GM18873 (cell line): Measurements from ENCODE around the gene IKBIP.
"Not testable (repeated sequence)": the region's sequence is repeated elsewhere in the genome, so short reads cannot be mapped to it uniquely, and the experiment has no call there.

ENCODE experiments used
- ATAC-seq: cut with Tn5 transposase; IDR thresholded peaks from one replicate; pipeline ENCODE4 v1.9.1; 2021; ENCODE audit warnings: mild to moderate bottlenecking, moderate library complexity, moderate number of reproducible peaks; ENCODE audit not compliant: unreplicated experiment, low FRiP score

IKBIP gene, protein sequence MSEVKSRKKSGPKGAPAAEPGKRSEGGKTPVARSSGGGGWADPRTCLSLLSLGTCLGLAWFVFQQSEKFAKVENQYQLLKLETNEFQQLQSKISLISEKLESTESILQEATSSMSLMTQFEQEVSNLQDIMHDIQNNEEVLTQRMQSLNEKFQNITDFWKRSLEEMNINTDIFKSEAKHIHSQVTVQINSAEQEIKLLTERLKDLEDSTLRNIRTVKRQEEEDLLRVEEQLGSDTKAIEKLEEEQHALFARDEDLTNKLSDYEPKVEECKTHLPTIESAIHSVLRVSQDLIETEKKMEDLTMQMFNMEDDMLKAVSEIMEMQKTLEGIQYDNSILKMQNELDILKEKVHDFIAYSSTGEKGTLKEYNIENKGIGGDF

DNA sequence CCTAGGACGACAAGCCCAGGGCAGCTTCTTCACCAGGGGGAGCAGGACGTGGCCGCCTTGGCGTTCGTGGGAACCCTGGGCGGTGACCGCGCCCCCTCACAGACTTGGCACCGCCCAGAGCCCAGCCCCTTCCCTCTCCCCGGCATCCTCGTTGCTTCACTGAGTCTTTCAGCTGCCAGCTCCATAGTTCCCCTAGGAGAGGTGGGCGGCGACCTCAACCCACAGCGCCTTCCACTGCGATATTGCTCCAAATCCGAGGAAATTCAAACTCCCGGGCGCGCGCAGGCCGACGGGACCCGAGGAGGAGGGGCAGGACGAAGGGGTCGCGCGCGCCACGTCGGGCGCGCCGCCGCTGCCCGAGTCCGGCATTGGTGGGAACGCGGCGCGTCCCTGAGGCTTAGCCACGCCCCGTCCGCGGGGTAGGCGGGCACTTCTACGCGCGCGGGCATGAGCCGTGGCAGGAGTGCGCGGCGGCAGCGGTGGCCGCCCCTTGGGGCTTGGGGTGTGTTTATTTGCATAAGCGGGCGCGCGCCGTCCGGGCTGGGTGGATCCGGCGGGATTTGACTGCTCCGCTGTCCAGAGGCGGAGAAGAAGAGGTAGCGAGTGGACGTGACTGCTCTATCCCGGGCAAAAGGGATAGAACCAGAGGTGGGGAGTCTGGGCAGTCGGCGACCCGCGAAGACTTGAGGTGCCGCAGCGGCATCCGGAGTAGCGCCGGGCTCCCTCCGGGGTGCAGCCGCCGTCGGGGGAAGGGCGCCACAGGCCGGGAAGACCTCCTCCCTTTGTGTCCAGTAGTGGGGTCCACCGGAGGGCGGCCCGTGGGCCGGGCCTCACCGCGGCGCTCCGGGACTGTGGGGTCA is at the start of gene IKBIP, which contains the start of gene APAF1:
IKBIP (minus strand) TSS at position 77 of the 860 bp plus-strand sequence. CDS start 87 bp downstream, outside the sequence.
APAF1 (plus strand) TSS at position 579 of the 860 bp plus-strand sequence. CDS start 3,070 bp downstream, outside the sequence.
- ATAC-seq, result peak; percentile 85

DNA sequence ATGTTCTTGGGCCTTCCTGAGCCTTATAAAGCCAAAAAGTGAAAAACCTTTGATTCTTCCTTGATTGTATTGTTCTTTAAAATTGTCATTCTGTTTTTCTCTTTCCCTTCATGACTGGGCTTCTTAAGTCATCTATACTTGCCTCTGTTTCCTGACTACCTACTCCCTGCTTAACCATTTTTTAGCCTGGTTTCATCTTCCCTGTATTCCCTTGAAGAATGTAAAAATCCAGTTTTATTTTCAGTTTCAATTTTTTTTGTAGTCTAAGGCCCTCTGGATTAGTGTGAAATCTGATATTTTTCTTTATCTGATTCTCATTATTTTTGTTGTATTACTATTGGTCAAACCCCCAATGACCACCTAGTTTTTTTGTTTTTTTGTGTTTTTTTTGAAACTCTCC is 46.8 kb upstream of the IKBIP start:
- no peak for ATAC-seq

DNA sequence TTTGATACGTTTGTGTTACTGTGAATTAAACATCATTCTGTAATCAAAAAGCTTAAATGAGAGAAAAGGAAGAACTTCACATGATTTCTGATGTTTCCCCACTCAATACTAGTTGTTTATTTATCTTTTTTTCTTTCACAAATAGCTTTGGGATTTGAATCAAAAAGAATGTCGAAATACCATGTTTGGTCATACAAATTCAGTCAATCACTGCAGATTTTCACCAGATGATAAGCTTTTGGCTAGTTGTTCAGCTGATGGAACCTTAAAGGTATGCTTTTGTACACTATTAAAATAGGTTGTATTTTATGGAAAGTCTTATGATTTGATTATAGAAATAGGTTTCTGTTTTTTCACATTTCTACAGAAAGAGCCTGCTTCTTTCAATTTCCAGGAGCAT is 42.0 kb upstream of the IKBIP start:
- no peak for ATAC-seq

DNA sequence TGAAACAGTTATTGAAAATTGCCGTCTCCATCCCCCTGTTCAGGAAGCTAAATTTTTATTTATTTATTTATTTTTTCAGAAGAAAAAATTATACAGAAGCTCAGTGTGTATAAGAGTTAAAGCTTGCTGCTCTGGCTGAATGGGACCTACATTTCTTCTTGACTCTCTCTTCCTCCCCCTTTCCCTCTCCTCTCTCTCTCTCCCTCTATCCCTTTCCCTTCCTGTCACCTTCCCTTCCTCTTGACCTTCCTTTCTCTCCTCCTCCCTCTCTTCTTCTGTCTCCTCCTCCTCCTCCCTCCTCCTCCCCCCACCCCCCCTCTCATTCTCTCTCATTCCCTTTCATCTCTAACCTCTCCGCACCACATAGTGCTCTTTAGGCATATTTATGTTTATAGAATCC is 39.6 kb upstream of the IKBIP start:
- ATAC-seq, result no peak

DNA sequence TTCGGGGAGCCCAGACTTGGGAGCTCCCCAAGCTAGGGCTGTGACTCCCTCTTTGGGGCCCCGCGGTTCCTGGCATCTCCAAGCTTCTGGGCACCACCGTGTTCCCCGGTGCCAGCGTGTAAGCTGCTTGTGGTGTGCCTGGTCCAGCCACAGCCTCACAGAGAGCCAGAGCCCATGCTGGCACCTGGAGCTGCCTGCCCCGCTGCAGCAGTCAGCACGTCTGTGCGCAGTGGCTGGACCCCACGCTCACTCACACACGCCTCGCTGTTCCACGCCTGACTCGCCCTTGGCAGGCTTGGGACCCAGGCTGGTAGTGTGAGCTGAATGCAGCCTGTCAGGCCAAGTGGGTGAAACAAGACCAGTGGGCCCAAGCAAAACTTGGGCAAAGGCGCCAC is 35.0 kb upstream of the IKBIP start:
- ATAC-seq, result no peak

DNA sequence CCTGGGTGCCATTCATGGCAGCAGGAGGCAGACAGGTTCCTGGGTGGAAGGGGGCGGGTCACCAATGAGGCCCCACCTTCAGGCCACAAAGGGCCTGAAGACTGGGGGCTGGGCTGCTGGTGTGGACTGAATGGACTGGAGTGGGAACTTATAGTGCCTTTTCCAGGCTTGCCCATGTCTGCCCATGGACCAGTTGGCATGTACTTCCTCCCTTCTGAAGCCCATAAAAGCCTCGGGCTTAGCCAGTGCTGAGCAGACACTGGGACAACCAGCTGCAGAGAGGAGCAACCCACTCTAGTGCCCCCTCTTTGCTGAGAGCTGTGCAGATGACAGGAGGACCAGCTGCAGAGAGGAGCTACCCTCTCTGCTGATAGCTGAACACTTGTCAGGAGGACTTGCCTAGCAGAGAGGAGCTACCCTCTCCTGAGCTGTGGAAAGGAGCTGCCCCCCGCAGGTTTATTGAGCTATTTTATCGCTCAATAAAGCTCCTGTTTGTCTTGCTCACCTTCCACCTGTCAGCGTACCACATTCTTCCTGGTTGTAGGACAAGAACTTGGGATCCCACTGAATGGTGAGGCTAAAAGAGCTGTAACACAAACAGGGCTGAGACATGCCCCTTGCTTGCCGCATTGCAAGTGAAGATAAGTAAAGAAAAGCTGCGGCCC is 34.5 kb upstream of the IKBIP start:
- ATAC-seq, result no peak

DNA sequence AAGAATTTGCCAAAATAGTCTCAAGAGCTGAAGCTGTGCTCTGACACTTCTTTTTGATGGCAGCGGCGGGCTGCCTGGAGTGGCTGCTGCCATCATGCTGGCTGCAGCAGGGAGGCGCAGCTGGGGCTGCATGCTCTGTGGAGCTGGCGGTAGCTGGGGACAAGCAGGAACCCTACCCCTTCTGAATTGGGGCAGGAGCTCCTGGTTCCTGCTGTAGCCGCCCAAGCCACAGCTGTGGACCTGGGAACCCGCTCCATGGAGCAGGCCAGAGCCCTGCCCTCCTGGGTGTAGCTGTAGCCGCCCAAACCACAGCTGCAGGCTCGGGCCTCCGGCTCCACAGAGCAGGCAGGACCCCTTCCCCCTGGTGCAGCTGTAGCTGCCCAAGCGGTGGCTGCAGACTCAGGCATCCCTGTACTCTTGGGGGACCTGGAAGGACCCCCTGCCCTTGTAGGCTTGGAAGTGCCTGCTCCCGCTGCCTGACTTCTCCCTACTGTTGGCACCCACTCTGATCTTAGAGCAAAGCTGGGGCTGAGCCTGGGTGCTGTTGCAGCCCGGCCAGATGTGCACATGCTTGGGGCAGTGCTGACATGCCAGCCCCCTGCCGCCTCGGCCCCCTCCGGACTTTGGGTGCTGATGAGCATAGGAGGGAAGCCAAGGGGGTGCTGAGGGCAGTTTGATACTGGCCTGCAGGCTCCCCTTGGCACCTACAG is 33.8 kb upstream of the IKBIP start:
- ATAC-seq, result no peak

DNA sequence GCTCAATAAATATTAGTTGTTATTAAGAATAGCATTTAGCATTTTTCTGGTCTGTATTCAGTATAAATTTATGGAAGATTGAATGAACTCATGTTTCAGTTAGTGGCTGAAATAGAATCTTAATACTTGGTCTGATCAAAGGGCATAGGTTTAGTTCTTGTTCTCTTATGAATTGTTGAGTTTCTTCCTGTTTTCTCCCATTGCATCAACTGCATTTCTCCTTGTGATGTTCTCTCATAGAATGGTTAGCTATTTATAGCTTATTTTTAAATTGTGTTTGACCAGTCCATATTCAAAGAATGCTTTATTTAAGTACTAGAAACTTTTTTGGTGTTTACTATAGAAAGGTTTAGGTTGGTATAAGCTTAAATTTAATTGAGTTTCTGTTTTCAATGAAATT is 30.3 kb upstream of the IKBIP start:
- ATAC-seq, result no peak

DNA sequence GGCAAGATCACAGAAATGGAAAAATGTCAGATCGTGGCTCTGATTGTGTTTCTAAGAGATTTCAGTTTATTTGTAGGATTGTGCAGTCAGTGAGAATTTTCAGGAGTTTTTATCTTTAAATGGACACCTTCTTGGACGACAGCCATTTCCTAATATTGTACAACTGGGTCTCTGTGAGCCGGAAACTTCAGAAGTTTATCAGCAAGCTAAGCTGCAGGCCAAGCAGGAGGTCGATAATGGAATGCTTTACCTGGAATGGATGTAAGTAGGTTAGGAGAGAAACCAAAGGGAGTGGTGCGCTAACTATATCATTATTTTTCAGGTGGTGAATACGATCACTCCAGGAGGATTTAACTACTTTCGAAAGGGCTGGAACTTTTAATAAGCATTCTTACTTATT is 26.9 kb upstream of the IKBIP start:
- ATAC-seq, result no peak

DNA sequence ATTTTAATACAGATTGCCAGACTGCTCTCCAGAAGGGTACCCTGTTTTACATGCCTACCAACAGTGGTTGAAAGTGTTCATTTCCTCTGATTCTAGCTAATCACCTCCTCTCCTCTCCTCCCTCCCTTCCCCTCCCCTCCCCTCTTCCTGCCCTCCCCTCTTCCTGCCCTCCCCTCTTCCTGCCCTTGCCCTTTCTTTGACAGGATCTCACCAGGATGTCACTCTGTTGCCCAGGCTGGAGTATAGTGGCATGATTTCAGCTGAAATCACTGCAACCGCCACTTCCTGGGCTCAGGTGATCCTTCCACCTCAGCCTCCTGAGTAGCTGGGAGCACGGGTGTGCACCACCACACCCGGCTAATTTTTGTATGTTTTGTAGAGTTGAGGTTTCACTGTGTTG is 25.2 kb upstream of the IKBIP start:
- no peak for ATAC-seq

DNA sequence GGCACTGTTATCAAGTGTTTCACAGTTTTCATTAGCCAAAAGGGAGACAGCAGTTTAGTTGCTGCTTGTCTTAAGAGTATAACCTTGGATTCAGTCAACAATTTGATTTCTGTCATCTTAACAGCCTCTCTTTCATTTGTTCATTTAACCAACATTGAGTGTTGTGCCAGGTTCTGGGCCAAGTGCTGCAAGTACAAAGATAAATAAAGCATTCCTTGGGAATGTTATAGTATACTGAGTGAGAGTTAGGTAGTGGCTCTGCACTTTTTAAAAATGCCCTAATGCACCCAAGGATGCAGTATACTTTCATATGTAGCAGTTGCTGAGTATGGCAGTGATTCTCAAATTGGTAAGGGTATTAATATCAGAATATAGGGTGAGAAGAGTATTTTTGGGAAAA is 15.9 kb upstream of the IKBIP start:
- no peak for ATAC-seq

DNA sequence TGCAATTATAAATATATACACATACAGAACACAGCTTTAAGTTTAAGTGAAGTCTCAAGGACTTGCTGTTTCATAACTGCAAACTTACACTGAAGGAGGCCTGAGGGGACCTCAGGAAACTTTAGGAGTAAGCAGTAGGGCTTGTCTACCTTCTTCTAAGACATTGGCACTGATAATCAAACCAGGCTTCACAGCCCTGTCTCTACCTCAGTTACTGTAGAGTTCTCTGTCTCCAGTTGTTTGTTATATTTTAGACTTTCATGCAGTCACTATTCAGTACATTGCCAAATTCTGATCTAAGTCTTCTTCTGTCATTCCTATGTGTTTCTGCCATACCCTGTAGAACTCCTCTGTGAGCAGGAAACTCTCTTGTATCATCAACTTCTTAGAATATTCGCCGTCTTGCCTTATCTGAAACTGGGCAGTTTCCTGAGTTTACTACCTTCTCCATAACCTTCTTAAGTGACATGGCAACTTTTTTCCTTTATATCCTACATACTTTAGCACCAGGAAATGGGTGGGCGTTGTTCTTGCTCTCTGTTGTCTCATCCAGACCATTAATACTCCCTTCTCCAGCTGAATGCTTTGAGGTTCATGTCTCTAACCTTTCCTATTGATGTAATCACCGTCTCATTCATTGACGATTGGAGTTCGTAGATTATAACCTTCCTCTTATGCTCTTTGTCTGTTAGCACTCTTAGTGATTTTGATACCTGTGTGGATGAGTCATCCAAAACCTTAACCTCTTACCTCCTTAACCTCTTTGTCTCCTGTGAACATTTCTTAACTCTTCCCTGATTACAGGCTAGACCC is 11.9 kb upstream of the IKBIP start:
- peak; percentile 69 for ATAC-seq

DNA sequence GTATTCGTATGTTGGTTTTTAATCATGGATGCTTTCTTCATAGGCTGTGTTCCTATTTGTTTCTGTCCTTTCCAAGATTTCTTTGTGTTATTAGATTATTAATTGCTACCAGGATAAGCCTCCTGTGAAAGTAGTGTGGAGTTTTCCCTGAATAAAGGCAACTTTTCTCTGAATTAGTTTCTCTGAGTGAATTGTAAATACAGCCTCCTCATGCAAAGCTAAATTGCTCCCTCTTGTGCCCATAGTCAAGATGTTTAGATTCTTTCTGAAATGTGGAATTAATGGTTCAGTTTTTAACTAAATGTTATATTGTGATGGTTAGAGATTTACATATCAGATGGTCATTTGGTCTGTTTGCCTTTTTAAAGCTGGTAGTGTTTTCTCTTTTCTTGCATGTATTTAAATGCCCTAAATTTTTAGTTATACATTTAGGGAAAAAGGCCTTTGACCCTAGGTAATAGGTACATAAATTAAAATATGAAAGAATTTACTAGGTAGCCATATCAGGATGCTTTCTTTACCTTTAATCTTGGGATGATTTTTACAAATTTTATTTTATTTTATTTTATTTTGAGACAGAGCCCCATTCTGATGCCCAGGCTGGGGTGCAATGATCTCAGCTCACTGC is 9.4 kb upstream of the IKBIP start:
- no peak for ATAC-seq

DNA sequence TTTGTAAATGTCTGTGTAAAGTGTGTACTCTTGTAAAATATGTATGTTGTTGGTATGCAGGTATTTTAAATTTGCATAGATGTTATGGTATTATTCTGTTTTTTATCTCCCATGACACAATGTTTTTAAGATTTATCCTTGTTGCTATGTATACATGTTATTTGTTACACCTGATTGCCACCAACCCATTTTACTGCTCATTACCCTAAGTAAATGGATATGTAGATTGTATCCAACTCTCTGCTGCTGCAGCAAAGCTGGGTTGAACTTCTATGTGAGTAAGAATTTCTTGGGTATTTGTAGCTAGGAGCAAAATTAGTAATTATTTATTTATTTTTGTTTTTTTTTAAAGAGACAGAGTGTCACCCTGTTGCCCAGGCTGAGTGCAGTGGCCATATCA is 6.7 kb upstream of the IKBIP start:
- no peak for ATAC-seq

DNA sequence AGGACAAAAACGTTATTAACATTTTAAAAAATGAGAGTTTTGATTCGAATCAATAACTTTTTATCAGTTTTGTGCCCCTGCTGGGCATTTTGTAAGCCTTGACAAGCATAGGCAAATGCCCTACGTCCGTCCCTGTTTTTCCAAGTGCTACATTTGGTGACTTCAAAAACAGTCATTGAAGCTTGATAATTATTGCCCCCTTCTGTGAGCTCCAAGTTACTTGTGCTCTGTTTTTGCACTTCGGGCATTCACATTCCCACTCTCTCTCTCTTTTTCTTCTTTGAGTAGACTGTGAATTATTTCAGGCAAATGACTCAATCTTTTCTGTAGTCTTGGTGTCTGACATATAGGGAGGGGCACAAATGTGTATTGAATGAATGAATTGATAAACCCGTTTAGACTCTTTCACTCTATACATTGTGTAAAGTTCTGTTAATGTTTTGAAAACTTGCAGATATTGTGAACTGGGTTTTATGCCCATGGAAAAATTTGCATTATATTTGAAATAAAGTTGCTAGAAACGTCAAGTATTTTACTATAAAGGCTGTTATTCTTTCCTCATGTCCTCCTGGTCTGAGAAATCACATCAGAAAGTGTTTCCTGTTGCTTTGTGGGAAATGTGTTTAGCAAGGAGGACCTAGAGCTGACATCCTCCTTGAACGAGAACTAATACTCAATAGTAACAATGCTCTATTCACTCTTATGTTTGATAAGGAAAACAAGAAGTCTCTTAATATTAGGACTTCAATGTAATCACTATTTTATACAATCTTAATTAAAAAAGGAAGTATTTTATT is 1.9 kb upstream of the IKBIP start:
- ATAC-seq, result no peak

DNA sequence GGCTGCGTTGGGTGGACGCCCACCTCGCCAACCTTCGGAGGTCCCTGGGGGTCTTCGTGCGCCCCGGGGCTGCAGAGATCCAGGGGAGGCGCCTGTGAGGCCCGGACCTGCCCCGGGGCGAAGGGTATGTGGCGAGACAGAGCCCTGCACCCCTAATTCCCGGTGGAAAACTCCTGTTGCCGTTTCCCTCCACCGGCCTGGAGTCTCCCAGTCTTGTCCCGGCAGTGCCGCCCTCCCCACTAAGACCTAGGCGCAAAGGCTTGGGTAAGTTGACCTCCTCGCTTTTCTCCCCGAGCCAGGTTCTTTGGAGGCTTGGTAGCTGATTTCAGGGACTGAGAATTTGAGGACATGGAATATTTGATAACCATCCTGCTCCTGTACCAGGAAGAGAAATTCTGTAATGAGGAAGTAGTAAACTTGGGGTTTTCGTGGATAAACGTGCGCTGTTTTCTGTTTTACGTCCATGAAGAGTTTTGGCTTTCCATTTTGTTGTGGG is 1.0 kb upstream of the IKBIP start:
- no peak for ATAC-seq

DNA sequence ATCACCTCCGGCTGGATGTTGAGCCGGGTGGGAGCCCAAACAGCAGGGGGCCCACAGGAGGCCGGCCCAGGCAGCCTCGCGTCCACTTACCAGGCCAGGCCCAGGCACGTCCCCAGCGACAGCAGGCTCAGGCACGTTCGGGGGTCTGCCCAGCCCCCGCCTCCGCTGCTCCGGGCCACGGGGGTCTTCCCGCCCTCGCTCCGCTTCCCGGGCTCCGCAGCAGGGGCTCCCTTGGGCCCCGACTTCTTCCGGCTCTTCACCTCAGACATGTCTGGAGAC is 216 bp downstream of the IKBIP start:
- ATAC-seq, result peak; percentile 19

DNA sequence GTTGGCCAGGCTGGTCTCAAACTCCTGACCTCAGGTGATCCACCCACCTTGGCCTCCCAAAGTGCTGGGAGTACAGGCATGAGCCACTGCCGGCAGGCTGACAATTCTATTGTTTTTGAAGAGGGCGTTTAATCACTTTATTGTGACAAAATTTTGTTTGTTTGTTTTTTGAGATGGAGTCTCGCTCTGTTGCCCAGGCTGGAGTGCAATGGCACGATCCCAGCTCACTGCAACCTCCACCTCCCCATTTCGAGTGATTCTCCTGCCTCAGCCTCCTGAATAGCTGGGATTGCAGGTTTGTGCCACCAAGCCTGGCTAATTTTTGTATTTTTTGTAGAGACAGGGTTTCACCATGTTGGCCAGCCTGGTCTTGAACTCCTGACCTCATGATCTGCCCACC is 1.8 kb downstream of the IKBIP start:
- ATAC-seq, result not testable (repeated sequence)
